Forelimb muscle (tissue), 1 donor: ENCODE measurements around the gene LRRC19. TPM values are rescaled to one million over a fixed set of nuclear protein-coding genes. Genes with fewer than 3 reads are reported as not detected.

ENCODE experiments used
- DNase-seq: peaks from one replicate; pipeline ENCODE4 v3.0.0-alpha.2; 2013; ENCODE audit warnings: low read depth
- polyA plus RNA-seq: library from polyadenylated mRNA; unstranded; fragments of 120-200 nt; gene quantifications from one replicate; pipeline ENCODE4 v1.2.1, GENCODE V29; 2013; ENCODE audit not compliant: insufficient read length

LRRC19 gene, protein sequence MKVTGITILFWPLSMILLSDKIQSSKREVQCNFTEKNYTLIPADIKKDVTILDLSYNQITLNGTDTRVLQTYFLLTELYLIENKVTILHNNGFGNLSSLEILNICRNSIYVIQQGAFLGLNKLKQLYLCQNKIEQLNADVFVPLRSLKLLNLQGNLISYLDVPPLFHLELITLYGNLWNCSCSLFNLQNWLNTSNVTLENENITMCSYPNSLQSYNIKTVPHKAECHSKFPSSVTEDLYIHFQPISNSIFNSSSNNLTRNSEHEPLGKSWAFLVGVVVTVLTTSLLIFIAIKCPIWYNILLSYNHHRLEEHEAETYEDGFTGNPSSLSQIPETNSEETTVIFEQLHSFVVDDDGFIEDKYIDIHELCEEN
- 0.11 TPM for polyA plus RNA-seq

DNA sequence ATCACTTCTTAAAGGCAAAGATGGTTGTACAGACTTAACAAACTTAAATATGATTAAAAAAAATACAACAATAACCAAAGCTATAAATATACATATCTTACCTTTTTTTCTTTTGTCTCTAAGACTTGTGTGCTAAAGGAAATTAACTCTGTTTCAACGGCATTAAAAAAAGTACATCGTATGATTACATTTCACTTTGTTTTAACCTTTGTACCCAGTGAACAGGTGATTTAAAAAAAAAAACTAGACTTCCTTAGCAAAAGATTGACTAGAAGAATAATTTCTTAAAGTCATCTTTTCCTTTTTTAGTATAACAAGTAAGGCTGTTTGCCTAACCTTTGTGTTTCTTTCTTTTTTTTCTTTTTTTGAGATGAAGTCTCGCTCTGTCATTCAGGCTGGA lies at the start of gene LRRC19:
Gene LRRC19 (minus strand): TSS at position 182 of the 400 bp plus-strand sequence. CDS start 5,978 bp downstream, outside the sequence.
- no peak for DNase-seq

DNA sequence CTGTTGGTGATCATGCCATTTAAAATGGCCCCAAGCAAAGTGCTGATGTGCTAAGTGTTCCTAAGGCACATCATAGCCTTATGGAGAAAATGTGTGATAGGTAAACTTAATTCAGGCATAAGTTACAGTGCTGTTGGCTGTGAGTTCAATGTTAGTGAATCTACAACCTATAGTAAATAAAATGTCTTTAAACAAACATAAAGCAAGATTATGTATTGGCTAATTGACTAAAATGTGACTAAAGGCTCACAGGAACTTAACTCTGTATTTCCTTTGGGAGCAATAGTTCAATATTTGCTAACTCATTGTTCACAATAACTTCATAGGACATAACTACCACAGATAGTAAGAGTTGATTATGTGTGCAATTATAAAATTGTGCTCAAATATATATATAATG lies 49.4 kb upstream of the LRRC19 start:
- DNase-seq, result no peak

DNA sequence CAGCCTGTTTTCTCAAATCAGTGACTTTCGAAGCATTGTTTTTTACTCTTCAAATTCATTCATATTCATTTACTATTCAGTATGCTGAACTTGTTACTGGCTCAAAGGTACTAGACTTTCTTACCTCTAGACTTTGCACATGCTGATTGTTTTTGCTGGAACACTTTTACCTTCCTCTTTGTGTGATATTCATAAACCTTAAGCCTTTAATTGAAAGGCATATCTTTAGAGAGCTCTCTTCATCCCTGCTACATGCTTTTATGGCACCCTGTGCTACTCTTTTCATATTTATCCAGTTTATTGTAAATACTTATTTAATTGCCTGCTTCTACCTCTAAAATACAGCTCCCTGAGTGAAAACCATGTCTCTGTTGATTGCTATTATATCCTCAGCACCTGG lies 48.7 kb upstream of the LRRC19 start:
- no peak for DNase-seq

DNA sequence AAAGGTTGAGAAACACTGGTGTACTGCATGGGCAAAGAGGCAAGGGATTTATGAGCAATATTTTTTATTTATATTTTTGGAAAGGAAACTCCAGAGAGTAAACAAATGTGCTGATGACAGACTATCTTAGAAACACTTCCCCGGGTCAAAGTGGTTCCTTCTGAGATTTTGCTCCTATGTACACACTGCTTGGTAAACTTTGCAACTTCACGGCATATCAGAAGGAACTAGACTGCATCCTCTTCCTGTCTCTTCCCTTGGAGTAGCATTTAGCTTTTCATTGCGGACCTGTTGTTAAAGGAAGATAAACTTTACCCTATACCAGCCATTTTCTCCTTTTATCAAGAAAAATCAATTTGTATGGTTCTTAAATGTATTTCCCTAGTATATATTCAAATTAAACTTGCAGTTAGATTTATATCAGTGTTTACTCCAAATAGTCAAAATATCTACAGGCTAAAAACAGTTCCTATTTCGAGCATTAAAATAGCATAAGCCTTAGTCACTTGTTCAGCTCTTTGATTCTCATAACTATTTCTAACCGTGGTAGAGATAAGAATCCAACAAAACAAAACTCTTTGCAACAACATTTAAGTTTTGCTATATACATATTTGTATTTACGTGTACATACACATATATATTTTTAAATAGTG lies 48.0 kb upstream of the LRRC19 start:
- no peak for DNase-seq

DNA sequence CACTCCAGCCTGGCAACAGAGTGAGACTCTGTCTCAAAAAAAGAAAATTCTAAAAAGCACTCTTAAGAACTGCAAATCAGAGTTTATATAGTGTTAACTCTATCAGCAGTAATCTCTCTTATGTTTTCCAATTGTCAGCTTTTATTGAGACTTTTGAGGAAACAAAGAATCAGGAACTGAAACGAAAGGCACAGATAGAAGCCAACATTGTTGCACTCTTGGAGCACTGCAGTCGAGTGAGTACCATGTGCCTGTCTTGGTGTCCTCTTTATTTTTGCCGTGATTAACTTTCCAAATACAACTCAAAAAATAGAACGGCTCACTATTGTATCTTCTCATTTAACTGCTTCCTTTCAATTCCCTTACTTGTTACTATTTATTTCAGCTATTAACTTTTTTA lies 41.7 kb upstream of the LRRC19 start:
- DNase-seq, result no peak

DNA sequence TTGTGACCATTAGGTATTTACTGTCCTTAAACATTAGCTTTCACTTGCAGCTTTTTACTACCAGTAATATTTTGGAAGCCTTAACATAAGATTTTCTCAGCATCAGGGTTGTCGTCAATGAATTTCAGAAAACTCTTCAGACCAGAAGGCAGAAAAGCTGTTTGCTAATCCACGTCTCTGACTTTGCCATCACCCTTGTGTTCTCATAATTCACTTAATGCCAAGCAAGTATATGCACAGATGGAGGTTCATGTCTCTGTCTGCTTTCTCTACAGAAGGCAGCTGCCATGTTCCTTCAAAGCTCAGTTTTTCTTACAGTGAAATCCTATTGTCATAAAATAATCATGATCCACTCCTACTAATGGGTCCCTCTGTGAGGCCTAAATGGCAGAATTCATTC lies 37.7 kb upstream of the LRRC19 start:
- no peak for DNase-seq

DNA sequence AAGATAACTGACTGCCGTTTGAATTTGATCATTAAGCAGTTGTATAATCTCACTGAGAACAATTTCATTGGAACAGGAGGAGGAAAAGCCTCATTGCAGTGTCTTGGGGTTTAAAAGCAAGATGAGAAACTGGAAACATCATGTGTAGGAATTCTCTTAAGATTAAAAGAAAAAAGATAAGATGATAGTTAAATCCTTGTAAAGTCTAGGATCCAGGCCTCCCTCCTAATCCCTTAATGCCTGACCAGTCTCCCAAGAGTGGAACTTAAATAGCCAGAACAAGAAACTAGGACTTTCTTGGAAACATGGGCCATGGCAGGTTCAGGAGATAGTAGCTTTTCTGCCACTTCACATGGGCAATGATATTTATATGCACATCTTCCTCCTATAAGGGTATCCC lies 37.0 kb upstream of the LRRC19 start:
- no peak for DNase-seq

DNA sequence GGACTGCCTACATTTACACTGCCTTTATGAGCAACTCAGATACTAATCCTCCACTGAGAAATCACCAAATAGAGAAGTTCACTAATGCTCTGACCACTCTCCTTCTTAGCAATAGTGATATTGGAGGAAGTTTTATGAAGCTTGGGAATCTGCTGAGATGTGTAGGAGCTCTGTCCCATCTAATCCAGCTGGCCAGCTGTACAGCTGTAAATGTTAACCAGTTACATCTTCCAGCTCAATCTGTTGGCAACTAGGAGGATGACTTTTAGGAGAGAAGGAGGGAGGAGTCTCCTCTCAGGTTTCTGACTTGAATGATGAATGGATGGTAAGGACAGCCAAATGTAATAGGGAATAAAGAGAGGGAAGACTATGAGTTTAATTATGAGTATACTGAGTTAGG lies 36.3 kb upstream of the LRRC19 start:
- no peak for DNase-seq

DNA sequence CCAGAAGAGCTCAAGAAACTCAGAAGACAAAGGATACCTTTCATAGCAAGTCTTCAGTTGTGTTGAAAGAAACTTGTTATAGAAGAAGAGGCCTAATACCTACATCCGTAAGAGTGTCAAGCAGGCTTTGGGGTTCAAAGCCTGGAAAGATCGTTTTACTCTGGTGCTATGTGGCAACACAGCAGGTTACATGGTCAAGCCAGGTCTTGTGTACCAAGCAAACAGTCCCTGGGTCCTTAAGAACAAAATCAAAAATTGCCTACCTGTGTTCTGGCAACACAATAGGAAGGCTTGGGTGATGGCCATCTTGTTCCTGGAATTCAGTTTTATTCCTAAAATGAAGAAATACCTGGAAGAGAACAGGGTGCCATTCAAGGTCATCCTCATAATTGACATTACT lies 32.0 kb upstream of the LRRC19 start:
- no peak for DNase-seq

DNA sequence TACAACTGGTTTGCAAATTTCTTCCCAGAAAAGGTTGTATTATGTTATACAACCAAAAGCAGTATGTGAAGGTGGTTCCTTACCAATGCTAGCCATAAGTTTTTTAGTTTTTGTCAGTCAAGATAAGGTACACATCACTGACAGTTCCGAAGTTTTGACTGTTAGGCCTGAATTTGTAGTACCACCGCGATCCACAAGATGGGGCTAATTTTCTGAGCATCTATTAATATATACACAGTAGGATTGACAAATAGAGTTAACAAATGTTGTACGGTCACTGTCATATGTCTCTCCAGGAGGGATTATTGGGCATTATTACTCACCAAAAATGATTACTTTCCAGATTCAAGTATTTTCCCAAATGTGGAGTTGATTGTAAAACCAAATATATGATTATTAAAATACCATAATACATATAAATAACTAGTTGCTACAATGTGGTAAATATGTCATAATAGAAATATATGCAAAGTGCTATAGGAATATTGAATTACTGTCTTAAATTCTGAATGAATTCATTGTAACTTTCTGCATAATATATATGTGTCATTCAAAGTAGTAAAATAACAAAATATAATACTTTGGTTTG lies 28.4 kb upstream of the LRRC19 start:
- DNase-seq, result no peak

DNA sequence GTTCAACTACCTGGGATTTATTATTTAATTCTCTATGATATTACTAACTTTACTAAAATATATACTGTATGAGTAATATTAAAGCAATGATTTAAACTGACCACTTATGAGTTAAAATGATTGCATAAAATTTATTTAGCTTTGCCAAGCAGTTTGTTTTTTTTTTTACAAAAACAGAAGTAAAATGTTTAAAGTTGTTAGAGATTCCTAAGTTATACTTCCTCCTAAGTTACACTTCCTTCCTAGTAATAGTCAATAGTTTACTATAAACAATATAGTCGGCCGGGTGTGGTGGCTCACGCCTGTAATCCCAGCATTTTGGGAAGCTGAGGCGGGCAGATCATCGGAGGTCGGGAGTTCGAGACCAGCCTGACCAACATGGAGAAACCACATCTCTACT lies 23.7 kb upstream of the LRRC19 start:
- DNase-seq, result no peak

DNA sequence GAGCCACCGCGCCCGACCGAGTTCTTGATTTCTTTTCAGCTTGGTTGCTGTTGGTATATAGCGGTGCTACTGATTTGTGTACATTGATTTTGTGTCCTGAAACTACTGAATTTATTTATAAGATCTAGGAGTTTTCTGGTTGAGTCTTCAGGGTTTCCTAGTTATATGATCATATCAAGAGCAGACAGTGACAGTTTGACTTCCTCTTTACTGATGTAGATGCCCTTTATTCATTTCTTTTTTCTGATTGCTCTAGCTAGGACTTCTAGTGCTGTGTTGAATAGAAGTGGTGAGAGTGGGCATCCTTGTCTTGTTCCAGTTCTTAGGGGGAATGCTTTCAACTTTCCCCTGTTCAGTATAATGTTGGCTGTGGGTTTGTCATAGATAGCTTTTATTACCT lies 17.4 kb upstream of the LRRC19 start:
- DNase-seq, result no peak

DNA sequence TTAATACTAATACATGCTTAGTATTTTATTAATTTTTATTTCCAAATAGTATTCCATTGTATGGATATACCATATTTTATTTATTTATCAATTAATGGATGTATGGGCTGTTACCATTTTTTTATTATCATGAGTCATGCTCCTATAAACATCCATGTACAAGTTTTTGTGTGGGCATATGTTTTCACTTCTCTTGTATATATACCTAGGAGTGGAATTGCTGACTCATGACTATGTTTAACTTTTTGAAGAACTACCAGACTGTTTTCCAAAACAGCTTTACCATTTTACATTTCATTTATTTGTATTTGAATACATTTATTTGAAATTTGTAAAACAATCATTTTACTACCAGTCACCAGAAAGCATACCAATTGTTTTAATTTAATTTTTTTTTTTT lies 14.1 kb upstream of the LRRC19 start:
- no peak for DNase-seq

DNA sequence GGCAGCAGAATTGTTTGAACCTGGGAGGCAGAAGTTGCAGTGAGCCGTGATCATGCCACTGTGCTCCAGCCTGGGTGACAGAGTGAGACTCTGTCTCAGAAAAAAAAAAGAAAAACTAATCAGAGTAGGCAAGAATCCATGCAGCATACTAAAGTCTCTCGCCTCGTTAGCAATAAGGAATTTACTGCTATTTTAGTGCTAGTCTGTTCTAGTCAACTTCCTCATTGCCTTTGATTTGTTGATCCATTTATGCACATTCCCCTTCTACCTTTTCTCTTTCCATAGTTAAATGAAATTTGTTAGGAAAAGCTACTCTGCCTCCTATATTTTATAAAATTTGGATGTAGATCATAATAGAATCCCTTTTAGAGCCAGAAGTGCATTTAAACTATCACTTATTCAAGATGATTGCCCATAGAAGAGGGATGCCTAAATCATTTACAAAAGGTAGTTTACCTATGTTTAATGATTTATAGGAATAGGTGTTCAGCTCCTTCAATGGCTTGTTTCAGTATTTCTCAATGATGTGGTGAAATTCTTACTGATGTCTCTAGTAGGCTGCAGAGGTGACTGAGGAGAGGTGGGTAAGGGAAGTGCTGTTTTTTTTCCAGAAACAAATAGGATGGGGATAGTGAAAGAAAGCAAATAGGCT lies 1.9 kb downstream of the LRRC19 start:
- DNase-seq, result no peak

DNA sequence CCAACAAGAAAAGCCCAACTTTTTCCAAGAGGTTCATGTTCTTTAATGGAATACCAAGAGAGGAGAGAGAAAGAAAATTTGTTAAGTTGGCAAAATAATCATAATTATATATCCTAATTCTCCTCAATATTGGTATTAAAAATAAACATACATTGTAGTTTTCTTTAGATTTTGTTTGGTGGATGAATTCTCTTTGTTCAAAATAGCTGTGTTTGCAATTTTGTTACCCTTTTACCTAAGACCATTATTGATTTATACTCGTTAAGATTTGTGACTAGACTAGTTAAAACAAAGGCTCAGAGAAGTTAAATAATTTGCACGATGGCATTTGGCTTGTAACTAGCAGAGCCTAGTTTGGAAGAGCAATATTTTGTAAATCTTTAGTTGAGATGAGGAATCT lies 9.7 kb downstream of the LRRC19 start:
- no peak for DNase-seq

DNA sequence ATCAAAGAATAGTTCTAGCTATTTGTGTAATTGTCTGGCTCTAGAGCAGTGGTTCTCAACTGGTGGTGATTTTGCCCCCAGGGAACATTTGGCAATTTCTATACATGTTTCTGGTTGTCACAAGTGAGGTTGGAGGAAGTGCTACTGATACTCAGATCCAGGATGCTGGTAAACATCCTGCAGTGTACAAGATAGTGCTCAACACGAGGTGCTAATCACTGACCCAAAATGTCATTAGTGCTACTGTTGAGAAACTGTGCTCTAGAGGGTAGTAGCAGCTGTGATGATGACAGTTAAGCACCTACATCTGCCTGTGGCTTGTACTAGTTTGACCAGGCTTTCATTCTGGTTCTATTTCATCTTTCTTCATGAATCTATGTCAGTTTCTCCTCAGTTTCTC lies 22.1 kb downstream of the LRRC19 start:
- DNase-seq, result no peak

DNA sequence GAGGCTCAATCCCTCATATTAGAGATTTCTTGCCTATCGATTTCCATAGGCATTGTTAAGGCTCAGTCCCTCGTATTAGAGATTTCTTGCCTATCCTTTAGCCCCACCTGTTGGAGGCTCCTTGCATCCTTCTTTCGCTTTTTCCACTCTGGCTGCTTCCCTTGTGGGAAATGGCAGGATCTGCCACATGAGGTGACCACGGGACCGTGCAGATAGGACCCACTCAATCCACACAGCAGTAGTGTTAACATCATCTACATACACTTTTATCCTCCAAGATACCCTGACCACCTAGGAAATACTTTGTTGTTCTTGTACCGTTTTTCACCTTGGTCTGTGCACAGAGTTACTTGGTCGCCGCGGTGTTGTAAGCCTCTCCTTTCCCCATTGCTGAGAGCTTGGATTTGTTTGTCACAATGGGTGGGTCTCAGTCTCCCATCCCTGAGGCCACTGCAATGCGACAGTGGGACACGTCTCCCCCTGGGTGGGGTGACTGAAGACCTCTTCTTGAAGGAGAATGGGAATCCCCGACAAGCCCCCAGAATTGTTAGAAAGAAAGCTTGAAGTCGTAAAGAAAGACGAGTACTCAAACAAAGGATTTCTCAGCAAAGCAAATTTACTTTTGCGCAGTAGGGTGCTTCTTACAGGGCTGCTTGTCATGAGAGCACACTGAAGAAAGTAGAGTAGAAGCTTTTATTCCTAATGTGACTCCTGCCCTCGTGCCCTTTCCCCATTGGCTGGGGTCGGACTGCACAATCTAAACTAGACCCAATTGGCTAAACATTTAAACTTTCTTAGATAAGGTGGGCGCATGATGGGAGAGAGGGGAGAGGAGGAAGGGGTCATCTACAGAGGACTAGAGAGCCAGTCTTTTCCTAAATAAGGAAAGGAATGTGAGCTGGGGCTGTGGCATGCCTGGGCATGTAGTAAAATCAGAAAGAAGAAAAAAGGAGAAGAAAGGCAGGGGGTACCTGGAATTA lies 29.5 kb downstream of the LRRC19 start:
- DNase-seq, result no peak

DNA sequence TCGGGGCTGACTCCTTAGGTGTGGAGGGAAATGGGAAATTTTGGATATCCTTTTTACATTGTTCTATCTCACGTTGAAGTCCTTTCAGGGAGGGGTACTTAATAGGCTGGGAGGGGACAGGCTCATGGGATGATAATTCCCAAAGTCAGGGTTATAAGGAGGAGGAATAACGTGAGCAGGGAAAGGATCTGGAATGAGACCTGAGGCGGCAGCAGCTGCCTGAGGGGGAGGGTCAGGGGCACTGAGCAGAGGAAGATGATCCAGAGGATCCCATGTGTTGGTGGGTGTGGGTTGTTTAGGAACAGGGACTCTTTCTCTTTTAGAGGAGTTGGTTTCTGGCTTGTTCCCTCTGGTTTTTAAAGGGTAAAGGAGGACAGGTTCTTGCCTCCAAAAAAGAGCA lies 30.5 kb downstream of the LRRC19 start:
- DNase-seq, result no peak

DNA sequence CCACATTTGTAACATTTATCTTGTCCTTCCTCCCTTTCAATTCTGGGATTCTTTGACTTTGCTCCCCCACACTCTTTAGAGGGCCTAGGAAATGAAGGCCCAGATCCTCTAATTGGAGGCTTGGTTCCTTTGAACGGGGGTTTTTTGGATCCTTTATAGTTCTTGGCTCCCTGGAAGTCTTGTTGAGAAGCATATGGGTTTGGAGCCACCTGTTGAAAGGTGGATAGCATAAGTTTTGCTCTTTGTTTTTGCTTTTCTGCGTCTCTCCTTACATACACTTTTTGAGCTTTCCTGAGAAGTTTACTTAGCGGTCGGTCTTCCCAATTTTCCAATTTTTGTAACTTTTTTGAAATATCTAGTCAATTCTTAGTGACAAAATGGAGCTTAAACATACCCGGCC lies 31.5 kb downstream of the LRRC19 start:
- no peak for DNase-seq

DNA sequence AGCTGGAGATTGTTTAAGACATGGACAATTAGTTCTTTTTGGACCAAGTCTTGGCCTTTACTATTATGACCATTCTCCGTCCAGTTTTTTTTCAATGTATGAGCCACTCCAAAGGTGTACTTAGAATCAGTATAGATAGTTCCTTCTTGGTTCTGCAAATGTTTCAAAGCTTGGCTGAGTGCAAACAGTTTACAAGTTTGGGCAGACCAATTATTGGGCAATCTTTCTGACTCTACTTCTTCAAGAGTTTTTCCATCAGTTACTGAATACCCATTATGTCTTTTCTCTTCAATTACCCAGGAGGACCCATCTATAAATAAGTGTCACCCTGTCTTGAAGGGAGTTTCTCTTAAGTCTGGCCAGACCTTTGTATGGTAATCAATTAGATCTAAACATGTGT lies 33.8 kb downstream of the LRRC19 start:
- no peak for DNase-seq

DNA sequence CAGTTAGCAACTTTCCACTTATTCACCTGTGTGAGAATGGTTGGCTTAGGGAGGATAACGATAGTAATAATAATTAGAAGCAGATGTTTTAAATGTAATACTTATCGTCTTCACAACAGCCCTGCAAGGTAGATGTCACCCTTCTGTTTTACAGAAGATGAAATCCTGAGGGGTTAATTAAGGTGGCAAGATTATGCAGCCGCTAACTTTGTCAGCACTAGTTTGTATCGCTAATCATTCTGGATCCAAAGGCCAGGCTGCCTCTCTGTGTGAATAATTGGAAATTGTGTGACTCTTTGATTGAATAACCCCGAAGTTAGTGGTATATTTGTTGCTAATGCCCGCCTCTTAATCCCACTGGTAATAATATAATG lies 48.6 kb downstream of the LRRC19 start:
- no peak for DNase-seq
